HG03432 (cell line): ENCODE results near the gene KCNMA1.
A peak's percentile ranks its signal among the peaks of the same experiment; 100 is the strongest.

Experiments
- ATAC-seq: cut with Tn5 transposase; IDR thresholded peaks from one replicate; pipeline ENCODE4 v1.9.1; 2021; ENCODE audit warnings: mild to moderate bottlenecking, moderate library complexity; ENCODE audit not compliant: unreplicated experiment

The KCNMA1 gene

GRCh38 chr10:77428691-77429395, 208.8 kb downstream of the KCNMA1 start:
- ATAC-seq: no peak

- ATAC-seq: no peak
Measured at GRCh38 chr10:77424257-77424656, 213.4 kb downstream of the KCNMA1 start.

- ATAC-seq: no peak
Measured at GRCh38 chr10:77422491-77423338, 214.9 kb downstream of the KCNMA1 start.

- ATAC-seq: no peak
Measured at GRCh38 chr10:77421591-77421990, 216.0 kb downstream of the KCNMA1 start.

- ATAC-seq: no peak
Measured at GRCh38 chr10:77420947-77421523, 216.6 kb downstream of the KCNMA1 start.

- ATAC-seq: no peak
Measured at GRCh38 chr10:77419979-77420378, 217.6 kb downstream of the KCNMA1 start.

- ATAC-seq: no peak
Measured at GRCh38 chr10:77419056-77419455, 218.6 kb downstream of the KCNMA1 start.

- ATAC-seq: no peak
Measured at GRCh38 chr10:77417806-77418640, 219.6 kb downstream of the KCNMA1 start.

GRCh38 chr10:77417359-77417758, 220.2 kb downstream of the KCNMA1 start:
- ATAC-seq: no peak

- no peak for ATAC-seq
Measured at GRCh38 chr10:77416311-77417135, 221.1 kb downstream of the KCNMA1 start.

GRCh38 chr10:77415313-77415960, 222.2 kb downstream of the KCNMA1 start:
- no peak for ATAC-seq

- ATAC-seq: no peak
Measured at GRCh38 chr10:77413231-77413630, 224.4 kb downstream of the KCNMA1 start.

GRCh38 chr10:77412573-77413133, 225.0 kb downstream of the KCNMA1 start:
- ATAC-seq: peak; percentile 49

- no peak for ATAC-seq
Measured at GRCh38 chr10:77411805-77412204, 225.8 kb downstream of the KCNMA1 start.

GRCh38 chr10:77410523-77410922, 227.1 kb downstream of the KCNMA1 start:
- no peak for ATAC-seq

- no peak for ATAC-seq
Measured at GRCh38 chr10:77409697-77410471, 227.7 kb downstream of the KCNMA1 start.

- ATAC-seq: no peak
Measured at GRCh38 chr10:77408259-77408658, 229.3 kb downstream of the KCNMA1 start.

- ATAC-seq: no peak
Measured at GRCh38 chr10:77406764-77407430, 230.7 kb downstream of the KCNMA1 start.
